Anterior cingulate cortex (tissue), 58 donors: ENCODE results near the gene ZNF503.

Experiments
- DNase-seq, 58 donors: peaks; one replicate each; lab custom pipeline; 2025; lab: John Stamatoyannopoulos, UW

The ZNF503 gene

GRCh38 chr10:75431180-75432111, 29.9 kb upstream of the ZNF503 start, which contains the start of gene LRMDA:
LRMDA (plus strand) TSS chr10:75431624.
- peak in 3 of 58 donors; percentile 2 to 18 (median 13) for DNase-seq

- DNase-seq: peak in 5 of 58 donors; percentile 10 to 17 (median 10)
These were observed 28.6 kb upstream of the ZNF503 start for GRCh38 chr10:75430000-75430763.

- DNase-seq: no peak
These were observed 27.7 kb upstream of the ZNF503 start for GRCh38 chr10:75429159-75429827.

- no peak for DNase-seq
These were observed 27.0 kb upstream of the ZNF503 start for GRCh38 chr10:75428434-75429158.

GRCh38 chr10:75427951-75428350, 26.4 kb upstream of the ZNF503 start:
- DNase-seq: no peak

GRCh38 chr10:75426880-75427279, 25.3 kb upstream of the ZNF503 start:
- DNase-seq: no peak

- DNase-seq: no peak
These were observed 23.9 kb upstream of the ZNF503 start for GRCh38 chr10:75425291-75426079.

GRCh38 chr10:75424571-75424970, 23.0 kb upstream of the ZNF503 start:
- DNase-seq: no peak

- no peak for DNase-seq
These were observed 21.3 kb upstream of the ZNF503 start for GRCh38 chr10:75422913-75423312.

- no peak for DNase-seq
These were observed 17.1 kb upstream of the ZNF503 start for GRCh38 chr10:75418712-75419111.

GRCh38 chr10:75418293-75418692, 16.7 kb upstream of the ZNF503 start:
- DNase-seq: no peak

- DNase-seq: peak in 1 of 58 donors; percentile 71
These were observed 16.0 kb upstream of the ZNF503 start for GRCh38 chr10:75417522-75417927.

- DNase-seq: no peak
These were observed 13.0 kb upstream of the ZNF503 start for GRCh38 chr10:75414527-75414926.

GRCh38 chr10:75410132-75411005, 8.8 kb upstream of the ZNF503 start:
- no peak for DNase-seq

- peak in 12 of 58 donors; percentile 7 to 62 (median 28) for DNase-seq
These were observed 7.6 kb upstream of the ZNF503 start for GRCh38 chr10:75408911-75409885.

GRCh38 chr10:75408509-75408875, 6.9 kb upstream of the ZNF503 start:
- DNase-seq: no peak
